Stimulated activated memory B cell treated with anti-CD40 and anti-IgM and Interleukin-4, amounts not matched to agents 10 μg/mL and 1 μg/mL and 100 μg/mL, for 72 hours (primary cell): ENCODE results near the gene ANKRD61.
"Not testable (repeated sequence)": the region's sequence is repeated elsewhere in the genome, so short reads cannot be mapped to it uniquely, and the experiment has no call there.

Experiments
- ATAC-seq: fragments of 150-1000 bp; cut with Tn5 transposase; 2 replicates; pipeline ENCODE4 v1.10.0; 2021
- H3K27ac Mint-ChIP-seq: one replicate; pipeline ENCODE4 v1.8.0; 2022; ENCODE audit warnings: mild to moderate bottlenecking, mixed read lengths
- H3K27me3 Mint-ChIP-seq: one replicate; pipeline ENCODE4 v1.8.0; 2022; ENCODE audit warnings: mixed read lengths
- H3K36me3 Mint-ChIP-seq: one replicate; pipeline ENCODE4 v1.8.0; 2022; ENCODE audit warnings: mixed read lengths
- H3K4me1 Mint-ChIP-seq: one replicate; pipeline ENCODE4 v1.8.0; 2022; ENCODE audit warnings: mixed read lengths
- H3K4me3 Mint-ChIP-seq: one replicate; pipeline ENCODE4 v1.8.0; 2022; ENCODE audit warnings: mild to moderate bottlenecking, moderate library complexity, mixed read lengths
- H3K9me3 Mint-ChIP-seq: one replicate; pipeline ENCODE4 v1.8.0; 2022; ENCODE audit warnings: mixed read lengths

The ANKRD61 gene

GRCh38 chr7:6023974-6024435 is 7.2 kb upstream of the ANKRD61 start:
- Mint-ChIP-seq H3K36me3 (peaks cover 84% of the 10 kb centered on the region), H3K27ac (peak overlapping the region; percentile 46), H3K27me3 (no peaks in the 10 kb centered on the region), H3K9me3 (no peaks in the 10 kb centered on the region), H3K4me3 (no peak overlapping the region), H3K4me1 (peaks cover 28% of the 10 kb centered on the region)
- no peak for ATAC-seq

- Mint-ChIP-seq H3K27me3 (no peaks in the 10 kb centered on the region), H3K4me3 (peak overlapping the region; percentile 71), H3K4me1 (peaks cover 28% of the 10 kb centered on the region), H3K9me3 (no peaks in the 10 kb centered on the region), H3K36me3 (peaks cover 64% of the 10 kb centered on the region), H3K27ac (peak overlapping the region; percentile 87)
- ATAC-seq = peak; percentile 94
Measured at GRCh38 chr7:6026011-6026819, 5.0 kb upstream of the ANKRD61 start.

GRCh38 chr7:6026820-6027311 is 4.3 kb upstream of the ANKRD61 start:
- peak; percentile 80 for ATAC-seq

GRCh38 chr7:6027806-6028365 is 3.3 kb upstream of the ANKRD61 start:
- H3K36me3 Mint-ChIP-seq = peaks cover 60% of the 10 kb centered on the region
- no peaks in the 10 kb centered on the region for H3K27me3 Mint-ChIP-seq
- H3K9me3 Mint-ChIP-seq = no peaks in the 10 kb centered on the region
- no peak for ATAC-seq
- H3K4me3 Mint-ChIP-seq = no peak overlapping the region
- peak overlapping the region; percentile 87 for H3K27ac Mint-ChIP-seq
- peaks cover 28% of the 10 kb centered on the region for H3K4me1 Mint-ChIP-seq

More at GRCh38 chr7:6026820-6027311, 4.3 kb upstream of the ANKRD61 start:
- Mint-ChIP-seq H3K27ac (peak overlapping the region; percentile 87), H3K4me1 (peaks cover 28% of the 10 kb centered on the region), H3K27me3 (no peaks in the 10 kb centered on the region), H3K9me3 (no peaks in the 10 kb centered on the region), H3K36me3 (peaks cover 64% of the 10 kb centered on the region), H3K4me3 (peak overlapping the region; percentile 71)

- no peak for ATAC-seq
- H3K27me3 Mint-ChIP-seq = no peaks in the 10 kb centered on the region
- H3K36me3 Mint-ChIP-seq = peaks cover 57% of the 10 kb centered on the region
- no peaks in the 10 kb centered on the region for H3K9me3 Mint-ChIP-seq
- no peak overlapping the region for H3K4me3 Mint-ChIP-seq
- no peak overlapping the region for H3K27ac Mint-ChIP-seq
- H3K4me1 Mint-ChIP-seq = peaks cover 28% of the 10 kb centered on the region
Measured at GRCh38 chr7:6028563-6028962, 2.6 kb upstream of the ANKRD61 start.

GRCh38 chr7:6031567-6031966 is 391 bp downstream of the ANKRD61 start:
- no peak for ATAC-seq
- H3K27ac Mint-ChIP-seq = no peak overlapping the region
- H3K4me3 Mint-ChIP-seq = no peak overlapping the region
- peaks cover 58% of the 10 kb centered on the region for H3K36me3 Mint-ChIP-seq
- no peaks in the 10 kb centered on the region for H3K27me3 Mint-ChIP-seq
- no peaks in the 10 kb centered on the region for H3K9me3 Mint-ChIP-seq
- peaks cover 10% of the 10 kb centered on the region for H3K4me1 Mint-ChIP-seq

GRCh38 chr7:6032167-6032566 is 991 bp downstream of the ANKRD61 start:
- Mint-ChIP-seq H3K4me3 (no peak overlapping the region), H3K36me3 (peaks cover 53% of the 10 kb centered on the region), H3K9me3 (no peaks in the 10 kb centered on the region), H3K27ac (no peak overlapping the region), H3K27me3 (no peaks in the 10 kb centered on the region), H3K4me1 (peaks cover 4% of the 10 kb centered on the region)
- no peak for ATAC-seq

GRCh38 chr7:6032641-6033040 is 1.5 kb downstream of the ANKRD61 start:
- Mint-ChIP-seq H3K27ac (peak overlapping the region; percentile 37), H3K36me3 (peaks cover 48% of the 10 kb centered on the region), H3K4me3 (no peak overlapping the region), H3K27me3 (no peaks in the 10 kb centered on the region), H3K9me3 (no peaks in the 10 kb centered on the region), H3K4me1 (no peaks in the 10 kb centered on the region)
- no peak for ATAC-seq

GRCh38 chr7:6035165-6035564 is 4.0 kb downstream of the ANKRD61 start:
- ATAC-seq = no peak
- H3K27me3 Mint-ChIP-seq = no peaks in the 10 kb centered on the region
- no peaks in the 10 kb centered on the region for H3K4me1 Mint-ChIP-seq
- H3K27ac Mint-ChIP-seq = no peak overlapping the region
- peaks cover 47% of the 10 kb centered on the region for H3K36me3 Mint-ChIP-seq
- H3K9me3 Mint-ChIP-seq = no peaks in the 10 kb centered on the region
- no peak overlapping the region for H3K4me3 Mint-ChIP-seq

GRCh38 chr7:6035686-6036085 is 4.5 kb downstream of the ANKRD61 start:
- no peak overlapping the region for H3K27ac Mint-ChIP-seq
- no peaks in the 10 kb centered on the region for H3K9me3 Mint-ChIP-seq
- no peaks in the 10 kb centered on the region for H3K27me3 Mint-ChIP-seq
- H3K36me3 Mint-ChIP-seq = peaks cover 52% of the 10 kb centered on the region
- no peaks in the 10 kb centered on the region for H3K4me1 Mint-ChIP-seq
- H3K4me3 Mint-ChIP-seq = no peak overlapping the region
- no peak for ATAC-seq

GRCh38 chr7:6049780-6050179 is 18.6 kb downstream of the ANKRD61 start:
- no peaks in the 10 kb centered on the region for H3K27me3 Mint-ChIP-seq
- H3K27ac Mint-ChIP-seq = no peak overlapping the region
- no peak overlapping the region for H3K4me3 Mint-ChIP-seq
- peaks cover 26% of the 10 kb centered on the region for H3K36me3 Mint-ChIP-seq
- H3K4me1 Mint-ChIP-seq = no peaks in the 10 kb centered on the region
- no peaks in the 10 kb centered on the region for H3K9me3 Mint-ChIP-seq
- ATAC-seq = no peak

- not testable (repeated sequence) for H3K27me3 Mint-ChIP-seq, ATAC-seq, H3K4me1 Mint-ChIP-seq, H3K9me3 Mint-ChIP-seq, H3K27ac Mint-ChIP-seq, H3K4me3 Mint-ChIP-seq
- H3K36me3 Mint-ChIP-seq = peaks cover 28% of the 10 kb centered on the region
Measured at GRCh38 chr7:6051185-6051584, 20.0 kb downstream of the ANKRD61 start.

- H3K36me3 Mint-ChIP-seq = peaks cover 14% of the 10 kb centered on the region
- H3K27ac Mint-ChIP-seq = no peak overlapping the region
- no peak for ATAC-seq
- H3K9me3 Mint-ChIP-seq = no peaks in the 10 kb centered on the region
- H3K4me1 Mint-ChIP-seq = peaks cover 20% of the 10 kb centered on the region
- H3K4me3 Mint-ChIP-seq = no peak overlapping the region
- no peaks in the 10 kb centered on the region for H3K27me3 Mint-ChIP-seq
Measured at GRCh38 chr7:6056616-6057015, 25.4 kb downstream of the ANKRD61 start.

- Mint-ChIP-seq H3K9me3 (no peaks in the 10 kb centered on the region), H3K27me3 (no peaks in the 10 kb centered on the region), H3K27ac (peak overlapping the region; percentile 89)
Measured at GRCh38 chr7:6057316-6058129, 26.3 kb downstream of the ANKRD61 start.

GRCh38 chr7:6059941-6060340 is 28.8 kb downstream of the ANKRD61 start:
- not testable (repeated sequence) for H3K27ac Mint-ChIP-seq, ATAC-seq, H3K9me3 Mint-ChIP-seq, H3K27me3 Mint-ChIP-seq, H3K36me3 Mint-ChIP-seq
- Mint-ChIP-seq H3K4me1 (peaks cover 20% of the 10 kb centered on the region), H3K4me3 (peak overlapping the region; percentile 97)

More at GRCh38 chr7:6057316-6058129, 26.3 kb downstream of the ANKRD61 start:
- peak overlapping the region; percentile 97 for H3K4me3 Mint-ChIP-seq
- peaks cover 14% of the 10 kb centered on the region for H3K36me3 Mint-ChIP-seq
- no peak for ATAC-seq
- peaks cover 20% of the 10 kb centered on the region for H3K4me1 Mint-ChIP-seq
